ENCODE data around the gene SPATS2L.

Gene SPATS2L

GRCh38 chr2:200296118-200296517 is 10.4 kb upstream of the SPATS2L start:
- H3K4me1 ChIP-seq (ENCODE audit: control insufficient read depth, low read length) = no peaks in the 10 kb centered on the region

DNA sequence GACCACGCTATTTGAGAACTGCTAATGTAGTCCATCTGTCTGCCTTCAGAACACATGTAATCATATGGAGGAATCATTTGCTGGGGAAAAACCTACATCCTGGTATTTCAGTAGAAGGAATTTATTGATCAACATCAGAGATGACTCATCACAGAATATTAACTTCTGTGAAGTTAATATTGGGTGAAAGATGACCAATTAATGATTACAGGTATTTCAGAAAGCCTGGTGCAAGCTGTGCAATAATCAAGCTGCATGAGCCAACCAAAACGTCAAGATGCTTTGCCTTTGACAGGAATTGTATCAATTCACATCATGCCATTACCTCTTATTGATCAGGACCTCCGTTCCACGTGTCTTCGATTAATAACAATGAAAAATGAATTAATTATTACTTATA is 9.4 kb upstream of the SPATS2L start:
- Histone ChIP-seq H4K20me1 (ENCODE audit: control insufficient read depth, insufficient read depth, low read depth, low read length) (no peaks in the 10 kb centered on the region), H3K27ac (ENCODE audit: low read depth, low read length) (no peak overlapping the region), H3K4me2 (ENCODE audit: low read length) (no peak overlapping the region), H3K9me3 (ENCODE audit: control insufficient read depth, insufficient read depth, low read length) (no peaks in the 10 kb centered on the region), H3K79me2 (ENCODE audit: control insufficient read depth, low read length) (no peaks in the 10 kb centered on the region), H3F3A (ENCODE audit: control insufficient read depth, insufficient read depth) (no peaks in the 10 kb centered on the region), H3K36me3 (ENCODE audit: control insufficient read depth, low read length) (no peaks in the 10 kb centered on the region), H3K4me3 (ENCODE audit: low read length) (no peak overlapping the region), H3K9me2 (replicated peaks; ENCODE audit: control insufficient read depth, low read length) (no peaks in the 10 kb centered on the region), H3K27me3 (ENCODE audit: control insufficient read depth, low read length) (no peaks in the 10 kb centered on the region; the same call in 1 of the 2 replicates), H3K4me1 (ENCODE audit: control insufficient read depth, low read length) (no peaks in the 10 kb centered on the region)
- no peak for TF ChIP-seq EZH2phosphoT487 (IDR thresholded peaks at IDR 0.05; ENCODE audit: borderline replicate concordance, low read length)
- TF ChIP-seq, protein P1, sequence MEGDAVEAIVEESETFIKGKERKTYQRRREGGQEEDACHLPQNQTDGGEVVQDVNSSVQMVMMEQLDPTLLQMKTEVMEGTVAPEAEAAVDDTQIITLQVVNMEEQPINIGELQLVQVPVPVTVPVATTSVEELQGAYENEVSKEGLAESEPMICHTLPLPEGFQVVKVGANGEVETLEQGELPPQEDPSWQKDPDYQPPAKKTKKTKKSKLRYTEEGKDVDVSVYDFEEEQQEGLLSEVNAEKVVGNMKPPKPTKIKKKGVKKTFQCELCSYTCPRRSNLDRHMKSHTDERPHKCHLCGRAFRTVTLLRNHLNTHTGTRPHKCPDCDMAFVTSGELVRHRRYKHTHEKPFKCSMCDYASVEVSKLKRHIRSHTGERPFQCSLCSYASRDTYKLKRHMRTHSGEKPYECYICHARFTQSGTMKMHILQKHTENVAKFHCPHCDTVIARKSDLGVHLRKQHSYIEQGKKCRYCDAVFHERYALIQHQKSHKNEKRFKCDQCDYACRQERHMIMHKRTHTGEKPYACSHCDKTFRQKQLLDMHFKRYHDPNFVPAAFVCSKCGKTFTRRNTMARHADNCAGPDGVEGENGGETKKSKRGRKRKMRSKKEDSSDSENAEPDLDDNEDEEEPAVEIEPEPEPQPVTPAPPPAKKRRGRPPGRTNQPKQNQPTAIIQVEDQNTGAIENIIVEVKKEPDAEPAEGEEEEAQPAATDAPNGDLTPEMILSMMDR (IDR thresholded peaks at IDR 0.05; ENCODE audit: low read depth, low read length, poor library complexity, severe bottlenecking) = no peak

More at GRCh38 chr2:200296118-200296517, 10.4 kb upstream of the SPATS2L start:
- no peak overlapping the region for H3K27ac ChIP-seq (ENCODE audit: low read depth, low read length)
- no peaks in the 10 kb centered on the region for H3K79me2 ChIP-seq (ENCODE audit: control insufficient read depth, low read length)
- no peaks in the 10 kb centered on the region for H3K9me3 ChIP-seq (ENCODE audit: control insufficient read depth, insufficient read depth, low read length)
- no peaks in the 10 kb centered on the region; the same call in 1 of the 2 replicates for H3K27me3 ChIP-seq (ENCODE audit: control insufficient read depth, low read length)
- H3K4me2 ChIP-seq (ENCODE audit: low read length) = no peak overlapping the region
- H4K20me1 ChIP-seq (ENCODE audit: control insufficient read depth, insufficient read depth, low read depth, low read length) = no peaks in the 10 kb centered on the region
- no peak overlapping the region for H3K4me3 ChIP-seq (ENCODE audit: low read length)
- no peaks in the 10 kb centered on the region for H3K36me3 ChIP-seq (ENCODE audit: control insufficient read depth, low read length)
- no peaks in the 10 kb centered on the region for H3F3A ChIP-seq (ENCODE audit: control insufficient read depth, insufficient read depth)
- TF ChIP-seq, protein P1 (IDR thresholded peaks at IDR 0.05; ENCODE audit: low read depth, low read length, poor library complexity, severe bottlenecking) = no peak
- no peak for TF ChIP-seq EZH2phosphoT487 (IDR thresholded peaks at IDR 0.05; ENCODE audit: borderline replicate concordance, low read length)
- H3K9me2 ChIP-seq (replicated peaks; ENCODE audit: control insufficient read depth, low read length) = no peaks in the 10 kb centered on the region

GRCh38 chr2:200297989-200298388 is 8.5 kb upstream of the SPATS2L start:
- no peaks in the 10 kb centered on the region for H3K4me1 ChIP-seq (ENCODE audit: control insufficient read depth, low read length)
- no peaks in the 10 kb centered on the region for H3K9me2 ChIP-seq (replicated peaks; ENCODE audit: control insufficient read depth, low read length)
- H3K36me3 ChIP-seq (ENCODE audit: control insufficient read depth, low read length) = no peaks in the 10 kb centered on the region
- H4K20me1 ChIP-seq (ENCODE audit: control insufficient read depth, insufficient read depth, low read depth, low read length) = no peaks in the 10 kb centered on the region
- H3K27me3 ChIP-seq (ENCODE audit: control insufficient read depth, low read length) = no peaks in the 10 kb centered on the region; the same call in 1 of the 2 replicates
- H3K4me3 ChIP-seq (ENCODE audit: low read length) = no peak overlapping the region
- no peaks in the 10 kb centered on the region for H3K9me3 ChIP-seq (ENCODE audit: control insufficient read depth, insufficient read depth, low read length)
- H3K4me2 ChIP-seq (ENCODE audit: low read length) = no peak overlapping the region
- H3K27ac ChIP-seq (ENCODE audit: low read depth, low read length) = no peak overlapping the region
- H3K79me2 ChIP-seq (ENCODE audit: control insufficient read depth, low read length) = no peaks in the 10 kb centered on the region
- H3F3A ChIP-seq (ENCODE audit: control insufficient read depth, insufficient read depth) = no peaks in the 10 kb centered on the region
- TF ChIP-seq EZH2phosphoT487 (IDR thresholded peaks at IDR 0.05; ENCODE audit: borderline replicate concordance, low read length) = no peak
- TF ChIP-seq, protein P1 (IDR thresholded peaks at IDR 0.05; ENCODE audit: low read depth, low read length, poor library complexity, severe bottlenecking) = no peak
